HG03064 (cell line): Measurements from ENCODE around the gene PM20D2.

Experiments used
- ATAC-seq: cut with Tn5 transposase; IDR thresholded peaks from one replicate; pipeline ENCODE4 v1.9.1; 2021; ENCODE audit warnings: low read depth; ENCODE audit not compliant: unreplicated experiment

PM20D2 gene

GRCh38 chr6:89144354-89144906, 1.4 kb upstream of the PM20D2 start:
- ATAC-seq: peak; percentile 36

GRCh38 chr6:89145091-89145955, 532 bp upstream of the PM20D2 start:
- ATAC-seq: peak; percentile 61

- ATAC-seq: peak; percentile 9
These were observed 1.2 kb downstream of the PM20D2 start for GRCh38 chr6:89146718-89147700.

GRCh38 chr6:89148016-89148750, 2.3 kb downstream of the PM20D2 start:
- ATAC-seq: no peak

GRCh38 chr6:89154131-89154530, 8.3 kb downstream of the PM20D2 start:
- ATAC-seq: no peak

GRCh38 chr6:89160331-89161092, 14.7 kb downstream of the PM20D2 start:
- ATAC-seq: no peak

- ATAC-seq: no peak
These were observed 15.6 kb downstream of the PM20D2 start for GRCh38 chr6:89161326-89162046.

- no peak for ATAC-seq
These were observed 16.2 kb downstream of the PM20D2 start for GRCh38 chr6:89162047-89162371.

GRCh38 chr6:89172131-89172530, 26.3 kb downstream of the PM20D2 start:
- no peak for ATAC-seq

GRCh38 chr6:89173634-89174033, 27.8 kb downstream of the PM20D2 start:
- no peak for ATAC-seq

- no peak for ATAC-seq
These were observed 34.3 kb downstream of the PM20D2 start for GRCh38 chr6:89180112-89180511.

- no peak for ATAC-seq
These were observed 35.1 kb downstream of the PM20D2 start for GRCh38 chr6:89180971-89181370.

GRCh38 chr6:89183294-89183693, 37.4 kb downstream of the PM20D2 start:
- no peak for ATAC-seq

GRCh38 chr6:89184344-89184743, 38.5 kb downstream of the PM20D2 start:
- no peak for ATAC-seq

GRCh38 chr6:89186762-89187161, 40.9 kb downstream of the PM20D2 start:
- ATAC-seq: no peak

GRCh38 chr6:89187504-89187903, 41.6 kb downstream of the PM20D2 start:
- ATAC-seq: no peak

GRCh38 chr6:89190741-89191140, 44.9 kb downstream of the PM20D2 start:
- ATAC-seq: no peak

- ATAC-seq: no peak
These were observed 48.7 kb downstream of the PM20D2 start for GRCh38 chr6:89194559-89194958.

- ATAC-seq: no peak
These were observed 51.3 kb downstream of the PM20D2 start for GRCh38 chr6:89197141-89197540.
